T-helper 2 cell treated with Interferon-gamma antibody and Interleukin-4, amounts not matched to agents 100 ng/mL and 5 ng/mL, for 36 hours (primary cell): ENCODE results near the gene PLCB1. TPM values are rescaled to one million over a fixed set of nuclear protein-coding genes. Genes with fewer than 3 reads are reported as not detected.

ENCODE experiments used
- intact Hi-C: fragments of 100-400 bp; cut with micrococcal nuclease; formaldehyde crosslinking; loops from one replicate; pipeline ENCODE4 v1.15.1; 2023
- total RNA-seq: library from RNA; stranded (reverse); gene quantifications from 2 replicates; pipeline ENCODE4 v1.2.3, GENCODE V29; 2022

PLCB1 gene
- total RNA-seq, 1 donor from 2014 or later: 0.75 TPM

DNA sequence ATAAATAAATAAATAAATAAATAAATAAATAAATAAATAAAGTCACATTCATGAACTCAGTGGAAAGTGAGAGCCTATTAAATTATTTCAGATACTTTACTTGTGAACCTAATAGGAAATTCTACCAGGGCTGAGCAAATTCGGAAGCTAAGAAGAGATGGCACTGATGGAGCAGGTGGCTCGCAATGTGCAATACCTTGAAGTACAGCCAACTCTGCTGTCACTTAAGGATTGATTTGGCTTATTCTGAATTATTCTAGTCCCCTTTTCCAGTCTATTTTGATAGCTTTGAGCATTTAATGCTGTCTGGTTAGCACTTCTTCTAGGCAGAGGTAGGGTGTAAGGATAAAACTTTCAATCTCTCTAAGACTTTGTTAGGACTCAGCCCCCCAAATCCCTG lies 541.0 kb downstream of the PLCB1 start:
- intact Hi-C loops: no loop called here

DNA sequence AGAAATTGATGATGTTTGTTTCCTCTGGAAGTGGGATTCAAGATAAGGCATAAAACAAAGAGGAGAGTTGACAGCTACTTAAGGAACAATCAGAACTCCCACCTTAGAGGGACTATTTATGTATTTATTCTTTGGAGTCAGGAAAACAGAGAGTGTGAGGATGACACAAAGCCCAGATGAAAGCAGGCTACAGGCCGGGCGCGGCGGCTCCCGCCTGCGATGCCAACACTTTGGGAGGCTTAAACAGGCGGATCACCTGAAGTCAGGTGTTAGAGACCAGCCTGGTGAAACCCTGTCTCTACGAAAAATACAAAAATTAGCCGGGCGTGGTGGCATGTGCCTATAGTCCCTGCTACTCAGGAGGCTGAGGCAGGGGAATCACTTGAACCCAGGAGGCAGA lies 543.8 kb downstream of the PLCB1 start:
- intact Hi-C loops: no loop called here

DNA sequence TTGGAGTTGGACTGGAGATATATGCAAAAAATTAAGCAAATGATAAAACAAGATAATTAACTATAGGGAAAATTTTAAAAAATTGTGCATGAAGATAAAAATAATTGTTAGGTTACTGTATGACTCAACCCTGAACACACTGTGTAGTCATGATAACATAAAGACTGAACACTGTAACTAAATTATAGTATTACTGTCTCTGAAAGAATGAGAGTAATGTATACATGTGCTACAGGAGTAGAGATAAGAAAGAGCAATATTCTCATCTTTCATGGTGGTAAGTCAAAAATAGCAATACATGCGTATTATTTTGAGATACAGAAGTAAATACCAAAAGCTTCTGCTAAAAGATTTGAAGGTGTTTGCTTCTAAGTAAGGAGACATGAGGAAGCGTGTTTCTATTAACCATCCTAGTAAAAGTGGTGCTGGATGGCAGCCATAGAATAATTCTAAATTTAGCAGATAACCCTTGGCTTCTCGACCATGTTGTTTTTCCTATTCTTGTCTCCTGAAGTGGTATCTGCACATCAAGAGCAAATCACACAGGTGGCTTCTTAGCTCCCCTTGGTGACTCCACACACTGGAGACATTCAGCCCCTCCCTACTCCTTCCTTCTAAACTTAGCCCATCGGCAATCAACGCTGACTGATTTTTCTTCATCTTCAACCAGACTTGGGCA lies 546.2 kb downstream of the PLCB1 start:
- intact Hi-C loops: no loop called here

DNA sequence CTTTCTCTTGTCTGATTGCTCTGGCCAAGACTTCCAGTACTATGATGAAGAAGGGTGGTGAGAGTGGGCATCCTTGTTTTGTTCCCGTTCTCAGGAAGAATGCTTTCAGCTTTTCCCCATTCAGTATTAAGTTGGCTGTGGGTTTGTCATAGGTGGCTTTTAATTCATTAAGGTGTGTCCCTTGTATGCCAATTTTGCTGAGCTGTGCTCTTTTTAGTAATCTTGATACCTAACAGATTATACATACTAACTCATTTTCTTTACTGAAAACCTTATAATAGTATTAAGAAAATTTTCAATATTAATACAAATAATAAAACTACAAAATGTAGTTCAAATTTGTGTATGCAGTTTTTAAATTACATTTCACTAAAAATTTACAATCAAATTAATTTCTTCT lies 557.3 kb downstream of the PLCB1 start:
- intact Hi-C loops: no loop called here

DNA sequence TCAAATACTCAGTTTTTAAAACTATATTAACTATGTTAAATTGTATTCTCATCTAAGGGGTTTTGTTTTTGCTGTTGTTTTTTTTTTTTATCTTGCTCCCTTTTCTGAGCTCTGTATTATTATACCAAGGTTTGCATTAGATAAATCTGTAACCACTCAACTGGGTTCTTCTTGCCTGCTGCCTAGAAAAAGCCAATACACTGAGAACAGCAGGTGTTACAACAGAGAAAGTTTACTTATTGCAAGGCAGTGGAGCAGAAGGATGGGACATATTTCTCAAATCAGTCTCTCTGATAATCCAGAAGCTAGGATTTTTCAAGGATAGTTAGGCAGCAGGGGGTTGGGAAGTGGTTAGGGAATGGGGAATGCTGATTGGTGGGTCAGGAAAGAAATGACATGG lies 558.0 kb downstream of the PLCB1 start:
- intact Hi-C loops: no loop called here

DNA sequence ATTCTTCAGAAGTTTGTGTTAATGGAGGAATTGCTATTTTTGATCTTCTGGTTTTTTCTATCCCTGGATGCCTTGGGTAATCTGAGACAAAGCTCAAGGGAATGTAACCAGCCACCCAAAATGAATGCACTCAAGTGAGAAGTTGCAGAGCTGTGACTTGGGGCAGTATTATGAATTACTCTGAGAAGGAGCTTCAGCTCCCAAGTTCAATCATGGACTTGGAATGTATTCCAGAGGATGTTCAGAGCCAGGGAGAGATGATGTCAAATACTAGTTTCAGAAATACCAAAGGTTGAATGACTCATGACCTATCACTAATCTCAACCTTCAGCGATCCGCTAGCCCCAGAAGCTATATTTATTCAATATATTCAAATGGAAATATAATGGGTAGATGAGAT lies 561.6 kb downstream of the PLCB1 start:
- intact Hi-C loops: no loop called here

DNA sequence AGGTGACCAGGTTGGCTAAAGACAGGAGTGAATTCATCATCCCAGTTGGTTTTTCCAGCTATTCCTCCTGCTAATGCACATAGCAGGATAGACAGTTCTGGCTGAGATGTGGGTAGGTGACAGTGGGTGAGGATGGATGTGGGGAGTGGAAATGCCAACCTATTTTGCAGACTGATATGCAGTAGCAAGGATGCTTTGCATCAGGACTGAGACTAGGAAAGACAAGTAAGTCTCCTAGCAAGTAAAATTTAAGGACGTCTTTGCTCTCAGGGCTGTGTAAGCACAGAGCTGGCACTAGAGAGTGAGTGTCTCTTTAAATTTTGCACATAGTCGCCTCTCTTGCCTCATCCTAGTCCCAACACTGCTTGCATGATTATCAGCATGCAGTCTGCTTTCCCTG lies 568.7 kb downstream of the PLCB1 start:
- intact Hi-C loops: no loop called here

DNA sequence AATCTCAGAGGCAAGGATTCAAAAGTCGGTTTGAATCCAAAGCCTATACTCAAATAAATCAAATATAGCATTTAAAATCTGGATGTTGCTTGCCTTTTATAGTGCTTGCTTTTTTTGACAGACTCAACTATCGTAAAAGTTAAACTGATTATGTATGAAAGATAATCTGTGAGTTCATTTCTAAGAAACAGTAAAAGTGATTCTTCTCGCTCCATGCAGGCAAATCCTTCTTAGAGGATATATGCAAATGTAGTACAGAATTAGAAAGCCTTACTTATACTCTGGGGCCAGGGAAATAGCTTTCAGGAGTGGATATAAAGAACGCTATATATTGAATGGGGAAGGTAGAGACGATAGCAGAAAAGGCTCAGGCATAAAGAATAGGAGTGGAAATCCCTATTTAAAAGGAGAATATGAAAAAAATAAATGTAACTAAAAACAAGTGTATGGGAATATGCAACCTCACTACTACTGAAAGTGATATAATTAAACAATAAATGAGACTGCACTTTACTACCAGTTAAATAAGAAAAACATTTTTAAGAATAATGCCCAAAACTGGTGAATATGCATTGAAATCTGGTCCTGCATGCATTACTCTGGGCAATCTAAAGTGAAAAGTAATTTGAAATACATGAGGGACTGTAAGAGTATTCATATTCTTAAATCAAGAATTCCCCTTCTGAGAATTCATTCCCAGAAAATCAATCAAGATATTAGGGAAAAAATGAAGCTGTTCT lies 575.1 kb downstream of the PLCB1 start:
- intact Hi-C loops: no loop called here

DNA sequence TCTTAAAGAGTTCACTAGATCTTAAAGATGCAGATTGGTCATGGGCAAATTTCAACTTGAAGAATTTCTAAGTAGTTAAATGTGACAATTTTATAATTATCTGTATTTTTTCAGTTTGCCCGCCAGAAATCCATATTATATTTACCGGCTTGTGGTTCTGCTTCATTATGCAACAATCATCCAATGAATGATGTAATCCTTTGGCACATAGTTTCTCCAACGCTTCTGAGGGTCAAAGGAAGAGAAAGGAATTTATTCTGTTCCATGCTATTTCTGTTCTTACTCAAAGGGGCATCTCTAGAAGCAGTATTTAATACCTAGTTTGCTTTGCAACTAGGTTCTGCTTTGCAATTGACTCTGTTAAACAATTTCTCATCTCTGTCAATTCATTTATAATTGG lies 577.6 kb downstream of the PLCB1 start:
- intact Hi-C loops: no loop called here

DNA sequence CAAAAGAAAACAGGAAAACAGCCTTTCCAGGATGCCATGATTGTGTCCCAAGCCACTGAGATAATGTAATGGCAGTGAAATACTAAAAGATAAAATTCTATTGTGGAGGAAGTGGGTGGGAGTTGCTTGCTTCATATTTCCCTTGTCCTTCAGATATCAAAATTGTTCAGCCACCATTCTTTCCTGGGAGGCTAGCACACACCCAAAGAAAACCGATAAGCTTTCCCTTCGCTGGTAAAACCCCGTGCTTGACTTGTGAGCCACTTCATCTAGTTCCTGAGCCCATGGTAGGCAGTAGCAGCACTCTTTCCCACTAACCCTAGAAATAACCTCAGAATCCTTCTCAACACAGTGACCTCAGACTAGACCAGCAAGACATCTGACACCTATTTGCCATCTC lies 579.4 kb downstream of the PLCB1 start:
- intact Hi-C loops: no loop called here

DNA sequence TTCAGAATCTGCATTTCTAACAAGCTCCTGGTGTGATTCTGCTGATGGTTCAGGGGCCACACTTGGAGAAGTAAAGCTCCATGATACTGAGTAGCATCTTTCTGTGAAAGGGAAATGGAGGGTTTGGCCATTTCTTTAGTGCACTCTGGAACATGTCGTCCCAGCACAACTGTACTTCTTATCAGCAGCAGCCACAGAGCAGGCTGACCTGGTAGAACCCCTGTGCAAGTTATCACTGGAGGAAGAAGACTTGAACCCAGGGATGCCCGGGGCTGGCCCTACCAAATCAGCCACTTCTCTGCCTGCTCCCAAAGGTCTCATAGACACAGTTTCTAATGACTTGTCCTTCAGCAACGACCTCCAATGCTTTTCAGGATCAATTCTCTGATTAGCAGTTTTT lies 582.1 kb downstream of the PLCB1 start:
- intact Hi-C loops: no loop called here

DNA sequence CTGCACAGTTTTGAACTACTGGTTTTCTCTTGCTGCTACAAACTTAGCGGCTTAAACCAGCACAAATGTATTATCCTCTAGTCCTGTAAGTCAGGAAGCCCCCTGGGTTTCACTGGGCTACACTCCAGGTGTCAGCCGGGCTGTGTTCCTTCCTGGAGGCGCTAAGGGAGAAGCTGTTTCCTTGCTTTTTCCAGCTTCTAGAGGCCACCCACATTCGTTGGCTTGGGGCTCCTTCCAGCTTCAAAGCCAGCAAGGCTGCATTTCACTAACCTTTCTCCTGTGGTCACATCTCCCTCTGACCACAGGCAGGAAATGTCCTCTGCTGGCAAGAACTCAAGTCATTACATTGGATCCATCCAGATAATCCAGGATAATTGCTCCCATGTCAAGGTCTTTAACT lies 586.2 kb downstream of the PLCB1 start:
- intact Hi-C loops: no loop called here

DNA sequence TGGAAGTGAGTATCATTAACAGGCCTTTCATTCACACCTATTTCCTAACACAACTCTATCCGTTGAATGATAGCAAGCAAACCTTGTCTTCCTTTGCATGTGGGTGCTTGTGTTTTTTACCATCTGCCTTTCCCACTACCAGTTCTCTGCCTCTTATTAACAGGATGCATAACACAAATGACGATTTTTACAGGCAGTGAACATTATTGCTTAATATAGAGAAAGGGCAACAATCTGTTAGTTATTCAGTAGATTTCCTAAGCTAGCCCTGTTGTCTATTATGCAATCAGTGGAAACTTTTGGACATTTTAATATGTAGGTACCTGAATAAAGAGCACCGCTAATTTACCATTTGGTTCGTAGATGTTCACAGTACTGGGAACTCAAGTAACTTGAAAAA lies 588.0 kb downstream of the PLCB1 start:
- intact Hi-C loops: loop anchor here (5.0 to 10.0 kb wide), 3 partner anchors 325 to 1893 kb away; no protein-coding TSS in a partner anchor

DNA sequence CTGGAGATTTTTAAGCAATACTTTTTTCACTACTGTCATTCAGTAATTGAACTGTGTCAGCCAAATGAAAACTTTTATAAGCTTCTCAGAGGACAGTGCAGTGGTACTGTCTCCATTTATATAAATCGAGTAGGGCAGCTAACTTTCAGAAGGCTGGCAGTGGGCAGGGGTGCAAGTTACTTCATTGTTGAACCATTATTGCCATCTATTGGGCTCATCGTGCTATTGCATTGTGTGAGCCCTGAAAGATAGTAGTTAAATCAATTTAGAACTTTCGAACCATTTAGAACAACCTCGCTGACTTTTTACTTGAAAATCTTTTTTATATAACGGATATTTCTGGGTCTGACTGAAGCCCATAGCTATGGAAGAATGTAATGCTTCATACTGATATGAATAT lies 589.0 kb downstream of the PLCB1 start:
- intact Hi-C loops: loop anchor here (1.0 to 10.0 kb wide), 4 partner anchors 326 to 1894 kb away; no protein-coding TSS in a partner anchor

DNA sequence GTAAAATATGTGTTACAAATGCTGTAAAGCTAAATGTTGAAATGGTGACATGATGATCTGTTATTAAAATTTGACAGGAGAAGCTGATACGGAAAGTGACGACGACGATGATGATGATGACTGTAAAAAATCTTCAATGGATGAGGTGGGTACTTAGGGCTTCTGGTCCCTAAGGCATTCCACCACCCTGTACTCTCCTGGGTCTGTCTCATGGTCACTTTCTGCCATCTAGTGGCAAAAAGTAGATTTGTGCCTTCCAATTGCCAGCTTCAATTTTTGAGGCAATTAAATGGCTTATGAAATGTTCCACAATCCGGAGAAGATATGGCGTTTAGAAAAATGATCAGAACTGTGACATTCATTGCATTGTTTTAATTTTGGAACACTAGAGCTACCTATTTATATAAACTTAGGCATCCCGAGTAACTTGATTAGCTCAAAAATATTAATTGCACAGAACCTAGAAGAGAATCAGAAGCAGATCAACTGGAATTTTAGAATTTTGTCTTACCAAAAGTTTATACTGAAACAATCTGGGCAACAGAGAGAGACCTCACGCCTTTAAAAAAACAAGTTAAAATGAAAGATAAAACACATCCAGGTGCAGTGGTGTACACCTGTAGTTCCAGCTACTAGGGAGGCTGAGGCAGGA lies 590.3 kb downstream of the PLCB1 start:
- intact Hi-C loops: loop anchor here (5.0 to 10.0 kb wide), 3 partner anchors 328 to 1895 kb away; no protein-coding TSS in a partner anchor

DNA sequence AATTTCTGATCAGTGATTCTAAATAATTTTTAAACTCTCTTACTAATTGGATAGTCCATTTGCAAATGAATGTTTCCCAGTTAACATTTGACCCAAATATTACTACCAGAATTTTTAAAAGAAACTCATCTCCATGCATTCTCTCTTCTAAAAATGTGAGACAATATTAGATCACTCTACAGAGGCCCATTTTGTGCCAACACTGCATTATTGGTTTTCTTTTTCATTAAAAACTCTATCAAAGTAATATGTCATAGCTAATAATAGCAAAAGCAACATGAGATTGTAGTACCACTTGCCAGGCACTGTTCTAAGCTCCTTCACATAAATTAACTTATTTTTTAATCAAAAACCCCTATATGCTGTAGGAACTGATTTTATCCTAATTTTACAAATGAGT lies 591.2 kb downstream of the PLCB1 start:
- intact Hi-C loops: loop anchor here (5.0 to 10.0 kb wide), 3 partner anchors 328 to 1896 kb away; no protein-coding TSS in a partner anchor

DNA sequence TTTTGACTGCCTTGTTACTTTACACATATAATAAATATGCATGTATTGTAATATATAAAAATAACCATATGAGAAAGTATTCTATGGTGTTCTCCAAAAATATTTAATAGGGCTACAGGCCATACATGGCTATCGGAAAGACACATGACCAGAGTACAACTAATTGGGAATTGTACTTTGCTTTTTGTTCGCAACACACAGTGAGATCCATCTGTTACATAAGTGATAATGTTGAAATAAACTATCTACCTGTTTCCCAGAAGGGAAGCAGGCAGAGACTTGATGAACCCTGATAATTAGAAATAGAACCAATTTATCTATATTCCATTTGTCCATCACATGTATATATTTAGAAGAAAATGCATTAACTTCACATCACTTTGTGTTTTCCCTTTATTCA lies 592.8 kb downstream of the PLCB1 start:
- intact Hi-C loops: loop anchor here (5.0 to 10.0 kb wide), 3 partner anchors 330 to 1898 kb away; no protein-coding TSS in a partner anchor

DNA sequence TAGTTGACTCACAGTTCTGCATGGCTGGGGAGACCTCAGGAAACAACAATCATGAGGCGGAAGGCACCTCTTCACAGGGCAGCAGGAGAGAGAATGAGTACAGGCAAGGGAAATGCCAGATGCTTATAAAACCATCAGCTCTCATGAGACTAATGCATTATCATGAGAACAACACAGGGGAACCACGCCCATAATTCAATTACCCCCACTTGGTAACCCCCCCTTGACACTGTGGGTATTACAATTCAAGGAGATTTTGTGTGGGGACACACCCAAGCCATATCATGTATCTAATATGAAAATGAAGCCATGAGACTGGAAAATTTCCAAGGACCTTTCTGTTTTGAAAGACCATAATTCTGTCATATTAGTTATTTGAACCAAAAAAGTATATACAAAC lies 594.4 kb downstream of the PLCB1 start:
- intact Hi-C loops: loop anchor here (10.0 kb wide), 1 partner anchor 332 kb away; no protein-coding TSS in a partner anchor

DNA sequence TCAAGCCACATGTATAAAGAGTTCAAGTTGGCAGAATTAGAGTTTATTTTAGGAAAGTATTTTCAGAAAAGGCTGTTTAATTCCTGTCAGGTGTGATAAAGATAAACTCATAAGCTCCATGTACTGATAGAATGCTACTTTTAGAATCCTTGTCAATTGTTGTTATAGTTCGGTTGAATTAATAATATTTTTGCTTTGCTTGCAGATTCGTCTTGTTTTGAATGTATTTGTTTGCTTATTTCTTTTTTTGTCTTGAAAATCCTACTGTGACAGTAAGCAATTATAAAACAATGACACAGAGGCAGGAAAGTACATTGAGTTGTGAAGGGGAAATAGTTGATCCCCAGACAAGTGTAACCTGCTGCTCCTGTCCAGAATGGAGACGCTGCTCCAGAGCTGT lies 602.9 kb downstream of the PLCB1 start:
- intact Hi-C loops: no loop called here

DNA sequence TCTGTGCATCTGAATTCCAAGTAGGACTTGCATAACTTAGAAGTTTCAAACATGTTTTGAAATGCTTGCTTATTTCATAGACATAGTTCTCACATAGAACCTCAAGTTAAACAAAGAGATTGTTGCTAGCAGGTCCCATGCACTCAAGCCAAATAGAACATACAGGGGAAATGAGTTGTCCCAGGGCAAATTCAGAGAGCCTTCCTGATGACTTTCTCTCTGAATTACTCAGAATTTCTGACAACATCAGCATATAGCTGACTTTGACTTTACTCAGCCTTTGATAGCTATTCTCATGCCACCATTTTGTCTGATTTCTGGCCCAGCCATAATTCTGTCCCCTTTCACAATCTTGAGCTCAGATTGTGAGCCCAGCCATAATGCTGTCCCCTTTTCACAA lies 603.6 kb downstream of the PLCB1 start:
- intact Hi-C loops: no loop called here

DNA sequence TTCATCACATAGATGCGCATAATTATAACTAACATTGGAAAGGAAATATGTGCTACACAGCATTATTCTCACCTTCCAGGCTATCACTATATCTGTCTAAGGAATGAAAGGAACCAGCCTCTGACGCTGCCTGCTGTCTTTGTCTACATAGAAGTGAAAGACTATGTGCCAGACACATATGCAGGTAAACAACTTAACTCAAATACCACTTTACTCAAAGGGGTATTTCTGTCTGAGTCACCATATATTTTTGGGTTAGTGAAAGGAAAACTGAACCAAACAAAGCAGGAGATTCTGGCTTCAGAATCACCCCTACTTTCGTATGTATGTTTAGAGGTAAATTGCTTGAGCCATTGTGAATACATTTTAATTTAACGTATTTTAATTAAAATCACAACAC lies 608.2 kb downstream of the PLCB1 start:
- intact Hi-C loops: no loop called here

DNA sequence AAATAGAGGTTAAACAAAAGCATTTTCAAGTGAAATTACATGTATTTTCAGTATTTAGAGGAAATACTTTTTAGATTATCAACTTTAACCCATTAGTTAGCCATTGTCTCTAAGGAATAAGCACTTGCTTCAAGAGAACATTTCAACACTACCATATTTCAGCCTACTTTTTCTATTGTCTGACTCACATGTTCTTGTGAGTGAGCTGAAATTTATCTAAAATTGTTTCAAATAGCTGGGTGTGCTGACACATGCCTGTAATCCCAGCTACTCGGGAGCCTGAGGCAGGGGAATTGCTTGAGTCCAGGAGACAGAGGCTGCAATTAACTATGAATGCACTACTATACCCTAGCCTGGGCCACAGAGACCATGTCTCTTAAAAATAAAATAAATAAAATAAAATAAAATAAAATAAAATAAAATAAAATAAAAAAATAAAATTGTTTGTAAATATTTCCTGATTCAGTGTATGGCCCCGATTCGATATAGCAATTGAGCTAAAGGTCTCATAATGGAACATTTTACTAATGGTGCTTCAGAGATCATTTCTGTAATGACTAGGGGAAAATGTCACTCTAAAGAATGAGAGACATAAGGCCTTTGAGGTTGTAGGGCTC lies 612.3 kb downstream of the PLCB1 start:
- intact Hi-C loops: no loop called here
